ENCODE results near the gene KCNQ5.

DNA sequence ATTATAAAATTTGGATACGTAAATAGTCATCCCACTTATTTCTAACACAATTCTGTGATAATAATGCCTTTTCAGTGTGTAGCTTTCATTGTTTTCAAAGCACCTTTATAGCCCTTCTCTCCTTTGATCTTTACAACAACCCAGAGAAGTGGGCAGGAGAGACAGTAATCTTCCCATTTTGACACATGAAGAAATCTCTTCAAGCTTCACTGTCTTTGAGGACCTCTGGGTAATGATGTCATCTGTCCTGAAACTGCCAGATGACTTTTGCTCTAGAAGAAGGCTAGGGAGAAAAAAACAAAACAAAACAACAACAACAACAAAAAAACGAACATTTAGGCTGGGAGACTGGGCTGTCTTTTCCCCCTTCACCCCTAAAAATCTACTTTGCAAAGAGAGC, 203.0 kb downstream of the KCNQ5 start:
- TF ChIP-seq POLR2AphosphoS5 (IDR thresholded peaks at IDR 0.05; ENCODE audit: insufficient read depth in 1 of 2, low read depth in 1 of 2), result no peak
- TF ChIP-seq, protein P1, sequence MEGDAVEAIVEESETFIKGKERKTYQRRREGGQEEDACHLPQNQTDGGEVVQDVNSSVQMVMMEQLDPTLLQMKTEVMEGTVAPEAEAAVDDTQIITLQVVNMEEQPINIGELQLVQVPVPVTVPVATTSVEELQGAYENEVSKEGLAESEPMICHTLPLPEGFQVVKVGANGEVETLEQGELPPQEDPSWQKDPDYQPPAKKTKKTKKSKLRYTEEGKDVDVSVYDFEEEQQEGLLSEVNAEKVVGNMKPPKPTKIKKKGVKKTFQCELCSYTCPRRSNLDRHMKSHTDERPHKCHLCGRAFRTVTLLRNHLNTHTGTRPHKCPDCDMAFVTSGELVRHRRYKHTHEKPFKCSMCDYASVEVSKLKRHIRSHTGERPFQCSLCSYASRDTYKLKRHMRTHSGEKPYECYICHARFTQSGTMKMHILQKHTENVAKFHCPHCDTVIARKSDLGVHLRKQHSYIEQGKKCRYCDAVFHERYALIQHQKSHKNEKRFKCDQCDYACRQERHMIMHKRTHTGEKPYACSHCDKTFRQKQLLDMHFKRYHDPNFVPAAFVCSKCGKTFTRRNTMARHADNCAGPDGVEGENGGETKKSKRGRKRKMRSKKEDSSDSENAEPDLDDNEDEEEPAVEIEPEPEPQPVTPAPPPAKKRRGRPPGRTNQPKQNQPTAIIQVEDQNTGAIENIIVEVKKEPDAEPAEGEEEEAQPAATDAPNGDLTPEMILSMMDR (IDR thresholded peaks at IDR 0.05), result no peak

Data from vagina (tissue), 2 donors.